Right renal cortex interstitium (tissue), 3 donors: ENCODE results near the gene PTPRF. TPM values are rescaled to one million over a fixed set of nuclear protein-coding genes. Genes with fewer than 3 reads are reported as not detected.
"Not testable (repeated sequence)": the region's sequence is repeated elsewhere in the genome, so short reads cannot be mapped to it uniquely, and the experiment has no call there.

Experiments
- DNase-seq, 3 donors: peaks; one replicate each; pipeline ENCODE4 v3.0.0-alpha.2; 2013; ENCODE audit warnings: low read depth in 3 of 3, low spot score in 2 of 3
- polyA plus RNA-seq, 3 donors: library from polyadenylated mRNA; unstranded; fragments of 120-200 nt; gene quantifications; one replicate each; pipeline ENCODE4 v1.2.1, GENCODE V29; 2013; ENCODE audit not compliant: insufficient read length in 3 of 3

PTPRF gene
- 100 to 1,000 TPM; 219 to 247 (median 227) TPM for polyA plus RNA-seq

DNA sequence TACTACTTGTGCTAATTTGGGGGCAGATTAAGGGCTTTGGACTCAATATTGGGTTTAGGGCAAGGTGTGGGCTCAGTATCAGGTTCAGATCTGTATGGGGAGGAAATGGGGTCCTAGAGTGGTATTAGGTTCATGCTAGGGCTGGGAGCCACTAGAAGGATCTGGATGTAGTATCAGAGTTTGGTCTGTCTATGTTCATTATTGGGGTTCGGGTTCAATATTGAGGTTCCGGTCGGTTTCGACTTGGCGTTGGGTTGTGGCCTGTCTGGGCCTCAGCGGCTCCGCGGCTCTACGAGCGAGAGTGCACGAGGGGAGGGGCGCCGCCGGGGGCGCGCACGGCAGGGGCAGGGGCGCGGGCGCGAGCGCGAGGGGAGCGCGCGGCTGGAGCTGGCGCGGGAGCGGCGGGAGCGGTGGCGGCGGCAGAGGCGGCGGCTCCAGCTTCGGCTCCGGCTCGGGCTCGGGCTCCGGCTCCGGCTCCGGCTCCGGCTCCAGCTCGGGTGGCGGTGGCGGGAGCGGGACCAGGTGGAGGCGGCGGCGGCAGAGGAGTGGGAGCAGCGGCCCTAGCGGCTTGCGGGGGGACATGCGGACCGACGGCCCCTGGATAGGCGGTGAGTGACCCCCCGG, at the start of gene PTPRF:
PTPRF (plus strand) TSS at position 401 of the 624 bp plus-strand sequence. CDS start 14,193 bp downstream, outside the sequence.
- DNase-seq: no peak

- peak; percentile 5 to 21 (median 20) for DNase-seq
Measured at GRCh38 chr1:43481491-43481890, 49.2 kb upstream of the PTPRF start.

DNA sequence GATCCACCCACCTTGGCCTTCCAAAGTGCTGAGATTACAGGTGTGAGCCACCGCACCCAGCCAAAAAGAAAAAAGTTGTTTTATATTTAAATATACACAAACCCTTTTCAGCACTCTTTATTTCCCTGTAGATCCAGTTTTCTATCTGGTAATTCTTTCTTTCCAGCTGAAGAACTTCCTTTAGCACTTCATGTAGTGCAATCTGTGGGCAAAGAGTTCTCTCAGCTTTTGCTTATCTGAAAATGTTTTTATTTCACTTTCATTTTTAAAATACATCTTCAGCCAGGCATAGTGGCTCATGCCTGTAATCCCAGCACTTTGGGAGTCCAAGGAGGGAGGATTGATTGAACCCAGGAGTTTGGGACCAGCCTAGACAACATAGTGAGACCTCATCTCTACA, 48.5 kb upstream of the PTPRF start:
- DNase-seq: no peak

DNA sequence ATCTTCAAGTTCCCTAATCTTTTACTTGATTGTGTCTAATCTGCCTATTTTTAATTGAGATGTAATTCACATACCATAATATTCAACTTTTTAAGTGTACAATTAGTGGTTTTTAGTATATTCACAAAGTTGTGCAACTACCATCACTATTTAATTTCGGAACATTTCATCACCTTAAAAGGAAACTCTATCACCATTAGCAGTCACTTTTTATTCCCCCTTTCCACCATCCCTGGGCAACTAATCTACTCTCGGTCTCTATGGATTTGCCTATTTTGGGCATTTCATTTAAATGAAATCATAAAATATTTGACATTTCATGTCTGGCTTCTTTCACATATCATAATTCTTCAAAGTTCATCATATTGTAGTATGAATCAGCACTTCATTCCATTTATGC, 46.3 kb upstream of the PTPRF start:
- DNase-seq: no peak

DNA sequence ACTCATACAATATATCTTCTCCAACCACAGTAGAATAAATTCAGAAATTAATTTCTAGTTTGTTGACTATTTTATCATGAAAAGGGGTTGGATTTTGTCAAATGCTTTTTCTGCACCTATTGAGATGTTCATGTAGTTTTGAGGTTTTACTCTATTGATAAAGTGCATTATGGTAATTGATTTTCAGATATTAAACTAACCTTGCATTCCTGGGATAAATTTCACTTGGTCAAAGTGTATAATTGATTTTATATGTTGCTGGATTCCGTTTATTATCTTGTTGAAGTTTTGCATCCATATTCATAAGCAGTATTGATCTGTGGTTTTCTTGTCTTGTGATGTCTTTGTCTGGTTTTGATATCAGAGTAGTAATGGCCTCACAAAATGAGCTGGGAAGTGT, 42.5 kb upstream of the PTPRF start:
- DNase-seq: no peak

DNA sequence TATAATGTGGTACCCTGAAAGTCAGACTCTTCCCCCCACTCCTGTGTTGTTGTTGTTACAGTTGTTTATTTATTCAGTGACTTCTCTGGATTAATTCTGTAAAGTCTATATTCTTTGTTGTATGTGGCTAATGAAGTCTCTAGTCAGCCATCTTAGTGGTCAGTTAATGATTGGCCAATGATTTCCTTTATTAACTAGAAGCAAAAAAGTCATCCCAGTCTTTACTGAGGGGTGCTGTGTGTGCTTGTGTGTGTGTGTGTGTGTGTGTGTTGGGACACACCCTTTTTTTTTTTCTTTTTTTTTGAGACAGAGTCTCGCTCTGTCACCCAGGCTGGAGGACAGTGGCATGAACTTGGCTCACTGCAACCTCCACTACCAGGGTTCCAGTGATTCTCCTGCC, 39.6 kb upstream of the PTPRF start:
- no peak for DNase-seq

- no peak for DNase-seq
Measured at GRCh38 chr1:43492826-43493225, 37.9 kb upstream of the PTPRF start.

- DNase-seq: no peak
Measured at GRCh38 chr1:43493661-43494450, 36.8 kb upstream of the PTPRF start.

GRCh38 chr1:43495204-43495603, 35.5 kb upstream of the PTPRF start:
- no peak for DNase-seq

GRCh38 chr1:43499898-43500297, 30.8 kb upstream of the PTPRF start:
- DNase-seq: no peak

DNA sequence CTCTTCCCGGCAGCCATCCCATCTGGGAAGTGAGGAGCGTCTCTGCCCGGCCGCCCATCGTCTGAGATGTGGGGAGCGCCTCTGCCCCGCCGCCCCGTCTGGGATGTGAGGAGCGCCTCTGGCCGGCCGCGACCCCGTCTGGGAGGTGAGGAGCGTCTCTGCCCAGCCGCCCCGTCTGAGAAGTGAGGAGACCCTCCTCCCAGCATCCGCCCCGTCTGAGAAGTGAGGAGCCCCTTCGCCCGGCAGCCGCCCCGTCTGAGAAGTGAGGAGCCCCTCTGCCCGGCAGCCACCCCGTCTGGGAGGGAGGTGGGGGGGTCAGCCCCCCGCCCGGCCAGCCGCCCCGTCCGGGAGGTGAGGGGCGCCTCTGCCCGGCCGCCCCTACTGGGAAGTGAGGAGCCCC, 28.9 kb upstream of the PTPRF start:
- not testable (repeated sequence) for DNase-seq

GRCh38 chr1:43503534-43503933, 27.1 kb upstream of the PTPRF start:
- no peak for DNase-seq

DNA sequence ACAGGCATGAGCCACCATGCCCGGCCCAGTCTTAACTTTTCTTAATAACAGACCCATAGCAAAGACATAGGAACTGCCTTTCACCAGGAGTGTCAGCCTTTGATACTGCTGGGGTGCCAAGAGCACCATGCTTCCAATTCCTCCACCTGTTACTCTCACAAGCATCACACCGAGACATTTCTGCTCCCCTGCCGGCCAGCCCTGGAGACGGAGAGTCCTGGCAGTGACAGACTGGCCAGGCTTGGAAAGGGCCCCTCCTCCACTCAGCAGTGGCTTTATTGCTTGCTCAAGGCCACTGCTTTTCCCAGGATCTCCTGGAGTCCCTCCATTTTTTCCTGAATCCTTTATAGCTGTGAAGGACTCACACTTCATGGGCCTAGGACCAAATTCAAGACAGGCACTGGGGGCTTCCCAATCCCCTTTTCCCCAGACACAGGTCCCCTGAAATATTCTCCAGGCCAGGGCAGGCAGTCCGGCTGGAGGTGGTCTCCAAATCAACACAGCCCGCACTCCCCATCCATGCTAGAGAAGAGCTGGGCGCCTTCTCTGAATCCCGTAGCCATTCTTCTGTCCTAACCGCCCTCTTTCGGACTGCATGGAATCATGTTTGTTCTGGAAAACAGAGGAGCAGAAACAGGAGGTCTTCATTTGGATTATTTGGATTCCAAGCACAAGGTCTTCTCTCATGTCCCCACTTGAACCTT, 25.5 kb upstream of the PTPRF start:
- no peak for DNase-seq

- DNase-seq: no peak
Measured at GRCh38 chr1:43506233-43506632, 24.4 kb upstream of the PTPRF start.

DNA sequence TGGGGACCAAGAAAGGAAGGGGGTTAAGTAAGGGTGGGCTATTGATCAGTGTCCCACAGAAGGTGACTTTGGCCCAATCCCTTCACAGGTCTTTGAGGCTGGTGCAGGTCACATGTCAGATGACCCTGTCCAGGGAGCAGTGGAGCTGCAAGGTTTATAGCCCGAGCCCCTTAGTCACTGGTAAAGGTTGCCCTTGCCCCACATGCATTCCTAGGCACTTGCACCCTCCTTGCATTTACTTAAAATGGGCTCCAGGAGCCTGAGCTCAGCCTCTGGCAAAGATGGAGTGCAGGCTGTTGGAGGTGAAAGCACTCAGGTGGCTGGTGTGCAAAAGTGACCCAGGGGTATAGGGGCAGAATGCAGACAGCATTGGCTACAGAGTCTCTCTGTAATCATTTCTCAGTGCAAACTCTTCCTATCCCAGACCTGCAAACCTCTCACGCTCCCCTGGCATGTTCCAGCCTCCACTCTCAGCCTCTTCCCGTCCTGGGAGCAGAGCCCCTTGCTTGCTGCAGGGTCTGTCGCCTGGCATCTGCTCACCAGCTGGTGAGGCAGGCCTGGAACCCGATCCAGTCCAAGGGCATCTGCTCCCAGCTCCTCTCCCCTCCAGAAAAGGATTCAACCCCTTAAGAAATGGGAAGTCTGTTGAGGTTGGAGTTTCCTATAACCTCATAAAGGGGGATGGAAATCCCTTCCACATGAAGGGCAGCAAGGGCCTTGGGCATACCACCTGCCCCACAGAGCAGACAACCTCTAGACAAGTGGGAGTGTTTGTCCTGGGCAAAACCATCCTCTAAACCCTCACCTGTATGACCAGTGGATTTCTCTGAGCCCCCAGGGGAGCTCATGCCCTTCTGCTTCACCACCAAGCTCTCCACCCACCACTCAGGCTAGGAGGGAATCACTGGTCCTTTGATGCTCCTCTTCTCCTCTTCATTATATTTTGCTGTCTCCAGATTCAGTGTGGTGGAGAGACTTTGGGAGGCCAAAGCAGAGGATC, 23.1 kb upstream of the PTPRF start:
- no peak for DNase-seq

- DNase-seq: no peak
Measured at GRCh38 chr1:43509007-43509739, 21.5 kb upstream of the PTPRF start.

DNA sequence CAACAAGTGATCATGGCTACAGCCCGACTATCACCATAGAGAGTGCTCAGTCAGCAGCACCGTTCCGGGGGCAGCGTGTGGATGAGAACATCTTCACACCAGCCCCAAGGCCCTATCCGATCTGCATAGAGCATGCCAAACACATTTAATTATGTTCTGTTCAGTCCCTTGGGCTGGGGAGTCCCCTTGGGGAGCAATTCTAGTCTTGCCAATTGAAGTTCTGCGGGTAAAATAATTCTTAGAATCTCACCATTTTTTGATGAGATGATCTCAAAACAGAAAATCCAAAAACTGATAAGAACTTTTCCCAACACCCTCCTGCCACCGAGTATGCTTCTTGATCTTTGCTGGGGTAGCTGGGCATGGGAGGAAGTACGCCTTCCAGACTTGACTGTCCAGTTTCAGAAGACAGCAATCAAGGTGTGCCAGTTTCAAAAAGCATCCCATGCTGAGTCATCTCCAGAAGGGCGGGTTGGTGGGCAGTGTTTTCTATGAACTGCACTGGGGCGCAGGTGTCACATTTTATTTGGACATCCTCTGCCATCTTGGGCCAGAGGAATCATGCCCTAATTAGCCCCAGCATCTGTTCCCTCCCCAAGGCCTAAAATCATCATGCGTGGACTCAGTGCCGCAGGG, 20.8 kb upstream of the PTPRF start:
- no peak for DNase-seq

GRCh38 chr1:43510621-43511020, 20.1 kb upstream of the PTPRF start:
- DNase-seq: no peak

DNA sequence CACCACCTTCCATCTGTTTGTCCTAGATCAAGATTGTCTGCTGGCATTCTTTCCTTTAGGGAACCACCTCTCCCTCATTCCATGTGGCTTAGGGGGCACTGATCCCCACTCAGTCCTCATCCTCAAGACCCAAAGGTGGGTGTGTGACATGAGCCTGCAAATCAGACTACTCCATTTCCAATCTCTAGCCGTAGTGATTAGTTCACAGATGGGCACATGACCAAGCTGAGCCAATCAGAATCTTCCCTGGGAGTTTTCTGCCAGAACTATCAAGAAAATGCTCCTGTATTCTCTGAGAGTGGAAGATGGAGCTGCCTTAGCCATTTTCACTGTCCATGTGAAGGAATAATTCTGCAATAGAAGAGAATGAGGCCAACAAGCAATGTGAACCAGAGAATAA, 19.3 kb upstream of the PTPRF start:
- DNase-seq: no peak
